Measurements from ENCODE around the gene IFNLR1.

DNA sequence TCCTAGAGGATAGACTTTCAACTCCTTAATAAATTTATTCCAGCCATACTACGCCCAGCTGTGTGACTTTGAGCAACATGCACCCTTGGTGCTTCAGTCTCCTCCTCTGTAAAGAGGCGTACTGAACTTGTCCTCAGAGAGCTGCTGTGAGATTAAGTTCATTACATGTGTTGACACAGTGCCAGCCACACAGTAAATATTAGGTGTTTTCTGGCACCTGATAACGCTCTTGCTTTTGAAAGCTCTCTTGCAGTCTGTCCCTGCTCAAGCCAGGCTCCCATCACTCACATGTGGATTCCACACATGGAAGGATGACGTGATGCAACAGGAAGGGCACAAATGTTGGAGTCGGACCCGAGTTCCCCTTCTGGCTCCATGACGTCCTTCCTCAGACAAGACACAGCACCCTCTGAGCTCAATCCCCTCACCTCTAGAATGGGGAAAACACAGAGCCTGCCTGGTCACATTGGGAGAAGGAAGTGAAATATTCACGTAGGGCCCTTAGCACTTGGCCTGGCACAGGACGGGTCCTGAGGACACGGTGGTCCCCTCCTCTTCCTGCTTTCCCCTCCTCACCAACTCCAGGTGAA is 7.7 kb downstream of the IFNLR1 start:
- TF ChIP-seq TAF1 (IDR thresholded peaks at IDR 0.05; ENCODE audit: low read depth) = no peak
- TF ChIP-seq MAX (IDR thresholded peaks at IDR 0.05) = no peak
- TF ChIP-seq YY1 (IDR thresholded peaks at IDR 0.05; ENCODE audit: low read depth) = no peak
